HS-27A (cell line): ENCODE measurements around the gene LILRB1.
"Not testable (repeated sequence)": the region's sequence is repeated elsewhere in the genome, so short reads cannot be mapped to it uniquely, and the experiment has no call there.

Source experiments
- DNase-seq: peaks from one replicate; pipeline ENCODE4 v3.0.0-alpha.2; 2012; ENCODE audit warnings: low read depth, missing footprints

The LILRB1 gene

GRCh38 chr19:54624934-54625730, 5.2 kb upstream of the LILRB1 start:
- not testable (repeated sequence) for DNase-seq

GRCh38 chr19:54626757-54627156, 3.5 kb upstream of the LILRB1 start:
- DNase-seq, result no peak

GRCh38 chr19:54627912-54628311, 2.4 kb upstream of the LILRB1 start:
- not testable (repeated sequence) for DNase-seq

GRCh38 chr19:54630782-54631181, 498 bp downstream of the LILRB1 start:
- DNase-seq, result no peak

GRCh38 chr19:54631489-54632337, 1.4 kb downstream of the LILRB1 start:
- not testable (repeated sequence) for DNase-seq

GRCh38 chr19:54632517-54632916, 2.2 kb downstream of the LILRB1 start:
- DNase-seq, result not testable (repeated sequence)

- DNase-seq, result no peak
These were observed 3.1 kb downstream of the LILRB1 start for GRCh38 chr19:54633401-54633800.

GRCh38 chr19:54636081-54636480, 5.8 kb downstream of the LILRB1 start:
- DNase-seq, result not testable (repeated sequence)

- DNase-seq, result no peak
These were observed 8.4 kb downstream of the LILRB1 start for GRCh38 chr19:54638683-54639082.

- not testable (repeated sequence) for DNase-seq
These were observed 12.7 kb downstream of the LILRB1 start for GRCh38 chr19:54642953-54643352.

GRCh38 chr19:54643583-54643982, 13.3 kb downstream of the LILRB1 start:
- DNase-seq, result not testable (repeated sequence)

- DNase-seq, result no peak
These were observed 13.8 kb downstream of the LILRB1 start for GRCh38 chr19:54644056-54644455.

GRCh38 chr19:54646331-54646841, 16.1 kb downstream of the LILRB1 start:
- no peak for DNase-seq

- DNase-seq, result no peak
These were observed 17.8 kb downstream of the LILRB1 start for GRCh38 chr19:54648129-54648528.

GRCh38 chr19:54650108-54650655, 19.9 kb downstream of the LILRB1 start:
- DNase-seq, result no peak

GRCh38 chr19:54653181-54653809, 23.0 kb downstream of the LILRB1 start:
- DNase-seq, result no peak

GRCh38 chr19:54654447-54655321, 24.4 kb downstream of the LILRB1 start:
- DNase-seq, result no peak

- no peak for DNase-seq
These were observed 29.0 kb downstream of the LILRB1 start for GRCh38 chr19:54659300-54659699.

- DNase-seq, result no peak
These were observed 30.0 kb downstream of the LILRB1 start for GRCh38 chr19:54660306-54660705.

GRCh38 chr19:54660964-54661363, 30.7 kb downstream of the LILRB1 start:
- DNase-seq, result no peak
